PC-3 (cell line): ENCODE results near the gene HAGHL.

Experiments
- EZH2 ChIP-seq: fragments of 300-600 bp; sonication (generic); IDR thresholded peaks from one replicate; pipeline ENCODE4 v1.6.1; 2017; ENCODE audit warnings: antibody characterized with exemption, mild to moderate bottlenecking, low read length; ENCODE audit not compliant: unreplicated experiment
- TF ChIP-seq, protein P1 (sequence below): fragments of 300-600 bp; sonication (generic); conservative IDR thresholded peaks from 2 replicates; pipeline ENCODE4 v1.5.1; 2017; ENCODE audit warnings: antibody characterized with exemption, low read depth, mild to moderate bottlenecking, low read length

DNA sequence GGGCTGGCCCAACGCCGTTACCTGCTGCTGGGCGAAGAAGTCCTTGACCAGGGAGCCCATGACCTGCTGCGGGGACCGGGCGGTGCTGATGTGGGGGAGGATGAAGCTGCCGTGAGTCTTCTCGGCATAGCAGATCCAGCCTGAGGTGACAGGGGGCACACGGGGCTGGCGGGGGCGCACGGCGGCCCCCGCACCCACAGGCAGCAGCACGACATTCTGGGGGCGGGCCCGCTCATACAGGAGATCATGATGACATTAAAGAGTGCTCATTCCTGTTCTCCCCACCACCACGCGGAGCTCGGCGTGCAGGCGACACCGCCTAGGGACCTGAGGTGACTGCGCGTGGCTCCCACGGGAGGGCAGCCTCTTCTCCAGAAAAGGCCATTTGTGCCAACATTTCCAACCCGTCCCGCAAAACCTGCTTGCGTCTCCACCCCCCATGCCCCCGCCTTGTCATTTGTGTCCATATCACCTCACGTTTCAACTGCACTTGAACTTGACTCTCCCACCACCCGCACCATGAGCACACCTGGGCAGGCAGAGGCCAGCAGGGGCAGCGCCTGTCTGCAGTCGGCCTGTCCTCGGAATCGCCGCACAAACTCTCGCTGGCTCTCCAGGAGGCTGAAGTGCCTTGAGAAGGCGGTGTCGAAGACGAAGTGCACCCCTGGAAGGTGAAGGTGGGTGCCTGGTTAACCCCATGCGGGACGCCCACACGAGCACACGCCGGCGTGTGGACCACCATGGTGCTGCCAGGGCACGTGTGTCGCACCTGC lies 7.5 kb downstream of the HAGHL start:
- TF ChIP-seq, protein P1, sequence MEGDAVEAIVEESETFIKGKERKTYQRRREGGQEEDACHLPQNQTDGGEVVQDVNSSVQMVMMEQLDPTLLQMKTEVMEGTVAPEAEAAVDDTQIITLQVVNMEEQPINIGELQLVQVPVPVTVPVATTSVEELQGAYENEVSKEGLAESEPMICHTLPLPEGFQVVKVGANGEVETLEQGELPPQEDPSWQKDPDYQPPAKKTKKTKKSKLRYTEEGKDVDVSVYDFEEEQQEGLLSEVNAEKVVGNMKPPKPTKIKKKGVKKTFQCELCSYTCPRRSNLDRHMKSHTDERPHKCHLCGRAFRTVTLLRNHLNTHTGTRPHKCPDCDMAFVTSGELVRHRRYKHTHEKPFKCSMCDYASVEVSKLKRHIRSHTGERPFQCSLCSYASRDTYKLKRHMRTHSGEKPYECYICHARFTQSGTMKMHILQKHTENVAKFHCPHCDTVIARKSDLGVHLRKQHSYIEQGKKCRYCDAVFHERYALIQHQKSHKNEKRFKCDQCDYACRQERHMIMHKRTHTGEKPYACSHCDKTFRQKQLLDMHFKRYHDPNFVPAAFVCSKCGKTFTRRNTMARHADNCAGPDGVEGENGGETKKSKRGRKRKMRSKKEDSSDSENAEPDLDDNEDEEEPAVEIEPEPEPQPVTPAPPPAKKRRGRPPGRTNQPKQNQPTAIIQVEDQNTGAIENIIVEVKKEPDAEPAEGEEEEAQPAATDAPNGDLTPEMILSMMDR: no peak
- TF ChIP-seq EZH2: no peak
